GM18867 (cell line): ENCODE data around the gene DIP2A.

Source experiments
- ATAC-seq: cut with Tn5 transposase; IDR thresholded peaks from one replicate; pipeline ENCODE4 v1.9.1; 2021; ENCODE audit warnings: mild to moderate bottlenecking, moderate library complexity; ENCODE audit not compliant: unreplicated experiment

DIP2A gene

DNA sequence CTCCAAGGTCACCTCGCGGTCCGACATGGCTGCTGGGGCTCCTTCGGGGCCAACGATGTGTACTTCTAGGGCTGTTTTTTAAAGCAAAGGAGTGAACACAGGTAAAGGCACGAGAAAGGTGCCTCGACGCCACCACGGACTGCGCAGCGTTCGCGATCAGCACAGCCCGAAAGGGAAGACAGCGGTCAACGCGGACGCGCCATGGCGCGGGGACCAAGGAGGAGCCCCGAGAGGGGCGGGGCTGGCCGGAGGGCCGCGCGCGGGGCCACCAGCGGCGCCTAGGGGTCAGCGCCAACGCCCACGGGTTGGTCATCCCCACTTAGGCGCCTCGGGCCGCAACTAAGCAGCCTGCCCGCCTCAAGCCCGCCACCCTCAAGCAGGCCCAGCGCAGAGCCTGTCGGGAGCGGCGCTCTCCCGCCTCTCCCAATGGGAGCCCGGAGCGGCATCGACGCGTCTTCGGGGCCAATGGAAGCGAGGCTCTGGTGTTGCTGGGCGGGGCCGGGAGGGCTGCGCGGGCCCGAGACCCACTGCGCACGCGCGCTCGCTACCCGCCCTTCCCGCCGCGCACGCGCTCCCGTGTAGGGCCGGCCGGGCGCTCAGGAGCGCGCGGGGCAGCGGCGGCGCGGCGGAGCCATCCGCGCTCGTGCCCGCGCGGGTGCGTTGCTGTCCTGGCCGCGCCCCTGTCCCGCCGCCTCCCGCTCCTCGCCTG is at the start of gene DIP2A:
Gene DIP2A (plus strand): TSS at position 577 of the 709 bp plus-strand sequence. CDS start 241 bp downstream, outside the sequence.
- peak; percentile 94 for ATAC-seq

DNA sequence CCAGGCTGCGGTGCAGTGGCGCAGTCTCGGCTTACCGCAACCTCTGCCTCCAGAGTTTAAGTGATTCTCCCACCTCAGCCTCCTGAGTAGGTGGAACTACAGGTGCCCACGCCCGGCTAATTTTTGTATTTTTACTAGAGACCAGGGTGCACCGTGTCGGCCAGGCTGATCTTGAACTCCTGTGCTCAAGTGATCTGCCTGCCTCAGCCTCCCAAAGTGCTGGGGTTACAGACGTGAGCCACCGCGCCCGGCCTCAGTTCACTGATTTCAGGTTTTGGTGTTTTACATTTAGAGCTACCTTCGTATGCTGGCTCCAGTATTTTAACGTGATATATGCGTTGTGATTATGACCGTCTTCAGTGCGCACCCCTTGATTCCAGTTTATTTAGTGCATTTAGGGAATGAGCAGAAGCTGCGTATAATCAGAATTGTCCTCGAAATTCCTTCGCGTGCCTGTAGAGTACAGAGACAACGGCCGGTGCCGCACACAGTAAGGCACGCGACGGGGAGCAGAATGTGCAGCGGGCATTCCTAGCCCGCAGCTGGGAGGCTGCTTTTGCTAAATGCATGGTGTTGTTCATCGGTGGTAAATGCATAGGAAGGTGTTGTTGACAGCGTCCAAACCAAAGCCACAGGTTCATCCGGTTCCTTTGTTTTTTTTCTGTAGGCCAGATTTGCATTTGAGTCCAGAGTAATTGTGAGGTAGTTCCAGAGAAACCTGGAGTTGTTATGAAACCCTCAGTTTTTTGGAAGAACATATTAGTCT is 48.9 kb upstream of the DIP2A start:
- ATAC-seq: no peak

GRCh38 chr21:46410516-46410915 is 48.2 kb upstream of the DIP2A start:
- ATAC-seq: no peak

- ATAC-seq: no peak
Measured at GRCh38 chr21:46411236-46411635, 47.5 kb upstream of the DIP2A start.

DNA sequence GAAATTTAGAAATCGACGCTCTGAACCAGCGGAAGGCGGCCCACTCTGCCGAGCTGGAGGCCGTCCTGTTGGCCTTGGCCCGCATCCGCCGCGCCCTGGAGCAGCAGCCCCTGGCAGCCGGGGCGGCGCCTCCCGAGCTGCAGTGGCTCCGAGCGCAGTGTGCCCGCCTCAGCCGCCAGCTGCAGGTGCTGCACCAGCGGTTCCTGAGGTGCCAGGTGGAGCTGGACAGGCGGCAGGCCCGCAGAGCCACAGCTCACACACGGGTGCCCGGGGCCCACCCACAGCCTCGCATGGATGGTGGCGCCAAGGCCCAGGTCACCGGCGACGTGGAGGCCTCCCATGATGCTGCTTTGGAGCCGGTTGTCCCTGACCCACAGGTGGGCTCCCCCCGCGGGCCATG is 47.0 kb upstream of the DIP2A start:
- no peak for ATAC-seq

DNA sequence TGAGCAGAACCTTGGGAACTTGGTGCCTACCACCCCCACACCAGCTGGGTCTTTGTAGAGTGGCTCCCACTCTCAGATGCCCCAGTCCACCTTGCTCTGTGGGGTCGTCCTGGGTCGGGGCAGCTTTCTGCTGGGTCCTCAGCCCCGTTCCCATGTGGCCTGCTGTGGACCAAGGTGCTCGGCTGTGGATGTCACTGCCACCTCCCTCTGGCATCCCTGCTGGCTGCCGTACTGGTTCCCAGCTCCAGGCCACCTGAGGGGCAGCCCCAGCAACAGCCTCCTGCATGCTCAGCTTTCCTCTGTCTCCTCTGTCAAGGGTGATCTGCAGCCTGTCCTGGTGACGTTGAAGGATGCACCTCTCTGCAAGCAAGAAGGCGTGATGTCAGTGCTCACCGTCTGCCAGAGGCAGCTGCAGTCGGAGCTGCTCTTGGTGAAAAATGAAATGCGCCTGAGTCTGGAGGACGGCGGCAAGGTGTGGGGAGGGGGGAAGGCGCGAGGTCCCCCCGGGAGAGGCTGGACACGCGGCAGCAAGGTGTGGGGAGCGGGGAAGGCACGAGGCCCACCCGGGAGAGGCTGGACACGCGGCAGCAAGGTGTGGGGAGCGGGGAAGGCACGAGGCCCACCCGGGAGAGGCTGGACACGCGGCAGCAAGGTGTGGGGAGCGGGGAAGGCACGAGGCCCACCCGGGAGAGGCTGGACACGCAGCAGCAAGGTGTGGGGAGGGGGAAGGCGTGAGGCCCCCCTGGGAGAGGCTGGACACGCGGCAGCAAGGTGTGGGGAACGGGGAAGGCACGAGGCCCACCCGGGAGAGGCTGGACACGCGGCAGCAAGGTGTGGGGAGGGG is 45.9 kb upstream of the DIP2A start:
- ATAC-seq: no peak

DNA sequence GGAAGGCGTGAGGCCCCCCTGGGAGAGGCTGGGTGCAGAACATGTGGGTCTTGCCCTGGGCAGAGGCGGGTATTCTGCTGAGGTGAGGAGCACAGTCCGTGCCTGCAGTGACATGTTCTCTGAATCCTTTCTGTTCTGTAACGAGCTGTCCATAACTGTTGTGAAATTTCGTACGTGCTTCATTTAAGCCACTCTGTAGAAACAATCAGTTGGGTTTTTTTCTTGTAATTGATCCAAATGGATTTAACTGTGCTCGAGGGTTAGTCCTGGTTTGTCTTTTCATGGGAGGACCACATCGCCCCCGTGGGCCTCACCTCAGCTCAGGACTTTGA is 45.4 kb upstream of the DIP2A start:
- ATAC-seq: no peak

DNA sequence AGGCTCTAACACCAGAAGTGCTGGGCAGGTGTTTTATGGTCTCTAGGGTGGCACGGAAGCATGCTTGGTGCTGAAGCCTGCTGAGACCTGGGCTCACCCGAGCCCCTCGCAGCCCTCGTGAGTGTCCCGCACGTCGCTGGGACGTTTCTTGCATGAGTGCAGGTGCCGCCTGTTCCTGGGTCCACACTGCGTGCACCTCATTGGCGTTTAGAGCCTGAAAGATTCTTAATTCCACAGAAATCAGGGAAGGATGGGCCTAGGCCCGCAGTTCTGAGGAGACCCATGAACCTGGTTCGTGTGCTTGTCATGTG is 43.8 kb upstream of the DIP2A start:
- ATAC-seq: no peak

GRCh38 chr21:46416551-46416950 is 42.1 kb upstream of the DIP2A start:
- no peak for ATAC-seq

DNA sequence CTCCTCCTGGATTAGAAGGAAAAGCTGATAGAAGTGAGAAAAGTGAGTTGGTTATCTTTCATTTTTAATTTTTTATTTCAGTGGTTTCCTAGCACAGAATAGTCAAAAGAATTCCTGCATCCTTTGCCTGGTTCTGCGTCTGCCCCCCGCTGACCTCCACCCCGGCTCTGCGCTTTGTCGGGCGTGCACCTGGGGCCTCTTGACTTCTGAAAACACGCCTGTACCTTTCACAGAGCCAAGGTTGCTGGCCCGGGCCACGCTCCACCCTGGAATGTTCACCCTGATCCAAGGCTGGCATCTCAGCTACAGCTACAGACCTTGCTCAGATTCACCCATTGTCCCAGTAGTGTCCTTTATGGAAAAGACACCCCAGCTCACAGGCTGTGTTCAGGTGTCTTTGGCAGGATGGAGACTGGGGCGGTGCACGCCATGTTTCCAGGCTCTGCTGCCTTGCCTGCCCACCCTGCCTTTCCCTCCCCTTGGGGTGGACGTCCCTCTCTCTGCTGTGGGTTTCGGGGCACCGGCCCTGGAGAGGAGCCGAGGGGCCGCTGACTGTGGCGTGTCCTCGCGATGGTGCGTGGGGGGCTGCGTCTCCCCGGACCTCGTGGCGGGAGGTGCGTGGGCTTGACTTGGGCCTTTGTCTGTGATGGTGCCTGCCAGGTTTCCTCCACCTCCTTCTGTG is 40.3 kb upstream of the DIP2A start:
- no peak for ATAC-seq

GRCh38 chr21:46420241-46421190 is 38.2 kb upstream of the DIP2A start:
- no peak for ATAC-seq

DNA sequence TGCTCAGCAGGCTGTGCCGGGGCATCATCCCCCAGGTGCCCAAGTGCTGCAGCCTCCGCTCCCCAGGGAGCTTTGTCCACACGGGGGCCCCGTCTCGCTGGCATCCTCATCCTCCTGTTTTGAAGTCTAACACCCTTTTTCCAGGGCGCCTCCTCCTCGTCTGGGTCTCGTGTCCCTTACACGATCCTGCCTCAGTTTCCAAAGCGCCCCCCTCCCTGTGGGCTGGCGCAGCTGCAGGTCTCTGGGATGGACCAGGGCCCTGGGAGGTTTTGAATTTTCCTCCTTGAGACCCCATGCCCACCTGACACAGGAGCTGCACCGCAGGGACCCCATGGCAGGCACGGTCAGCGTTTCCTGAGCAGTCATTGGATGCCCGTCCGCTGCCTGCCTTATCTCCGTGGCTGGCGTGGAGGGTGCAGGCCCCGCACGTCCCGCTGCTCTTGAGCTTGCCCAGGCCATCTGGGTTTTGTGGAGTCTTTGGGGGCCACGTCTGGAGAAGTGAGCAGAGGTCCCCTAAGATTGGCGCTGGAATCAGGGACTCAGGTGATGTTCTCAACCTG is 37.4 kb upstream of the DIP2A start:
- ATAC-seq: no peak

- ATAC-seq: no peak
Measured at GRCh38 chr21:46421756-46422555, 36.7 kb upstream of the DIP2A start.

- no peak for ATAC-seq
Measured at GRCh38 chr21:46422636-46423241, 36.0 kb upstream of the DIP2A start.

- ATAC-seq: no peak
Measured at GRCh38 chr21:46423546-46424038, 35.1 kb upstream of the DIP2A start.

- no peak for ATAC-seq
Measured at GRCh38 chr21:46424039-46424591, 34.6 kb upstream of the DIP2A start.

DNA sequence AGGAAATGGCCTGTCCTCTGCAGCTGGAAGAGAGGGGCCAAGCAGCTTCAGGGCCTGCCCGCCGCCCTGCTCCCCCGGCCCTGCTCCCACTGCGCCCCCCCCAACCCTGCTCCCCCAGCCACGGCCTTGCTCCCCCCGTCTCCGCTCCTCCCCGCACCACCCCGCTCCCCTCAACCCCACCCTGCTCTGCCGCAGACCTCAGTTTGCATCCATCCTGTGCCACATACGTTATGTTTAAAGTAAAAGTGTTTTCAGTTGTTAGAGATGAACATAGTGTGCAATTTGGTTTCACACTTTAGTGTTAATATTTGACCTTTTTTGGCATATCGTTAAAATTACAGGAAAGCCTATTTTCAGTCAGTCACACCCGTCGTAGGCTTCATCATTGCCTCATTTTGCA is 34.1 kb upstream of the DIP2A start:
- no peak for ATAC-seq

GRCh38 chr21:46425041-46425440 is 33.6 kb upstream of the DIP2A start:
- ATAC-seq: no peak
